Right kidney (tissue), 1 donor: ENCODE results near the gene RTN1.

ENCODE experiments used
- DNase-seq: peaks from one replicate; pipeline ENCODE4 v3.0.0-alpha.2; 2016

RTN1 gene

GRCh38 chr14:59564366-59564765 lies 306.2 kb downstream of the RTN1 start:
- DNase-seq = no peak

DNA sequence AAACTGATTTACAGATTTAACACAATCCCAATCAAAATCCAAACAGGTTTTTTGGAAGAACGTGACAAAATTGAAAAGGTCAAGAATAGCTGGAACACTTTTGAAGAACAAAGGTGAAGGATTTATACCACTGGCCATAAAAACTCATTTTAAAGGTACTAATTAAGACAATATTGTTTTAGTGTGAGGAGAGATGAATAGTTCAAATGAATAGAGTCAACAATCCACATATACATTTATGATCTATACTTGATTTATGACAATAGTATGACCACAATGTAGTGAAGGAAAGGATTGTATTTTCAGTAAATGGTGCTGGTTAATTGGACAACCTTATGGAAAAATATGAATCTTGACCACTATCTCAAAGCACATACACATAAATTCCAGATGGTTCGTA lies 323.3 kb downstream of the RTN1 start:
- DNase-seq = no peak
